ENCODE data around the gene ATG5. TPM values are rescaled to one million over a fixed set of nuclear protein-coding genes. Genes with fewer than 3 reads are reported as not detected.
"Not testable (repeated sequence)": the region's sequence is repeated elsewhere in the genome, so short reads cannot be mapped to it uniquely, and the experiment has no call there.

The ATG5 gene
- total RNA-seq, 1 experiment from 2014 or later: 51.4 TPM

DNA sequence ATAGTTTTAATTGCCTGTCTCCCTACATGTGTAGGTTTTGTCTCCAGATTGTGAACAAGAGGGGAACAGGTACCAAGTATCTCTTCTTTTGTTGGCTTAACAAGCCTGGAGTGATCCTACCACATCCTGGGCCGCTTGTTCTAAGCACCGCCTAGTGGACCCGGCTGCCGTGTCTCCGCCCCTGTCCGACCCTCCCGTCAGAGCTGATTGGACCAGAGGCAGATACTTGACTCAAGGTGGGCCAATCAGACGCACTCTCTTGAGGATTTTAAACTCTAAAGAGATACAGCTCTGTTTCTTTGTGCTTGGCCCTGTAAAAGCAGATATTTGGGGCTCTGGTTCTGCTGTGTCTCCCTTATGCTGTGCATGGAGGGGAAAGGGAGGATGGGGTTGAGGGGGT is 171.2 kb downstream of the ATG5 start:
- Histone ChIP-seq H3K4me1 (ENCODE audit: control insufficient read depth, insufficient read depth, low read length) (no peaks in the 10 kb centered on the region), H3K27ac (ENCODE audit: low read length) (no peak overlapping the region), H3K9me3 (ENCODE audit: control insufficient read depth, insufficient read depth, low read depth, low read length) (no peaks in the 10 kb centered on the region), H3K4me3 (ENCODE audit: low read depth in 2 of 2, low read length in 2 of 2) (no peak overlapping the region), H3K36me3 (ENCODE audit: control insufficient read depth, insufficient read depth, low read length) (no peaks in the 10 kb centered on the region), H3K27me3 (ENCODE audit: control insufficient read depth, insufficient read depth, low read length) (no peaks in the 10 kb centered on the region)
- no TSS peak for BruUV-seq (replicated peaks)
- DNase-seq (ENCODE audit: low read depth, low spot score): no peak
- ChIA-PET POLR2A (interaction anchor here (0.6 kb wide), 1 partner anchor 24 kb away, joined by 5 read pairs; no protein-coding TSS in a partner anchor), CTCF (no interaction called here)
- no peak for TF ChIP-seq TCF7L2 (IDR thresholded peaks at IDR 0.05; ENCODE audit: low read depth, low read length)
- no peak for TF ChIP-seq CTCF (IDR thresholded peaks at IDR 0.05)
- TF ChIP-seq REST (IDR thresholded peaks at IDR 0.05; ENCODE audit: insufficient read depth in 1 of 2, low read depth in 2 of 2, low read length in 1 of 2): no peak
- no peak for TF ChIP-seq SIN3A (IDR thresholded peaks at IDR 0.05; ENCODE audit: borderline replicate concordance, insufficient read depth, low read depth, low read length)
- TF ChIP-seq POLR2AphosphoS5 (IDR thresholded peaks at IDR 0.05; ENCODE audit: low read depth, low read length): no peak
- ATAC-seq: no peak
- intact Hi-C loops (cut with micrococcal nuclease; ENCODE audit: unreplicated experiment): no loop called here
- in situ Hi-C loops (cut with HindIII; ENCODE audit: low pct_unique_long_range_greater_than_20kb, low sequenced_read_pairs): no loop called here

DNA sequence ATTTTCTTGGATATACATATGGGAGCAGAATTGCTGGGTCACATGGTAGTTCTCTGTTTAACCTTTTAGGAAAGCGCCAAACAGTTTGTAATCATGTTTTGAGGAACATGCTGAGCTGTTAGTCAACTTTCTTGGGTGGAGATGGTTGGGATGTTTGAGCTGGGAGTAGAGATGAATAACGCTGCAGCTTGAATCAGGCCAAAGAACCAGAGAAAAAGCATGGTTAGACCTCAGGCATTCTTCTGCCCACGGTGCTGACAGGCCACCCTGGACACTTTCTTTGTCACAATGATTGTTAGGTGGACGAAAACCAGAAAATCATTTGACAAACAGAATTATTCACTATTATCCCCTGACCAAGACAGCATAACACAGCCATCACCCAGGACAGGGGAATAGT is 172.6 kb downstream of the ATG5 start:
- BruUV-seq (replicated peaks): no TSS peak
- ChIA-PET POLR2A (interaction anchor here (0.7 kb wide), 1 partner anchor 235 kb away, joined by 4 read pairs; no protein-coding TSS in a partner anchor), CTCF (no interaction called here)
- H3K36me3 ChIP-seq (ENCODE audit: control insufficient read depth, insufficient read depth, low read length): no peaks in the 10 kb centered on the region
- H3K4me3 ChIP-seq (ENCODE audit: low read depth in 2 of 2, low read length in 2 of 2): no peak overlapping the region
- H3K9me3 ChIP-seq (ENCODE audit: control insufficient read depth, insufficient read depth, low read depth, low read length): no peaks in the 10 kb centered on the region
- peaks cover under 1% of the 10 kb centered on the region; the same call in 1 of the 2 replicates for H3K27me3 ChIP-seq (ENCODE audit: control insufficient read depth, insufficient read depth, low read length)
- DNase-seq (ENCODE audit: low read depth, low spot score) (no peak), ATAC-seq (no peak)
- in situ Hi-C loops (cut with HindIII; ENCODE audit: low pct_unique_long_range_greater_than_20kb, low sequenced_read_pairs) (no loop called here), intact Hi-C loops (cut with micrococcal nuclease; ENCODE audit: unreplicated experiment) (no loop called here)
- H3K4me1 ChIP-seq (ENCODE audit: control insufficient read depth, insufficient read depth, low read length): no peaks in the 10 kb centered on the region
- no peak overlapping the region for H3K27ac ChIP-seq (ENCODE audit: low read length)
- TF ChIP-seq TCF7L2 (IDR thresholded peaks at IDR 0.05; ENCODE audit: low read depth, low read length) (no peak), REST (IDR thresholded peaks at IDR 0.05; ENCODE audit: insufficient read depth in 1 of 2, low read depth in 2 of 2, low read length in 1 of 2) (no peak), SIN3A (IDR thresholded peaks at IDR 0.05; ENCODE audit: borderline replicate concordance, insufficient read depth, low read depth, low read length) (no peak), POLR2AphosphoS5 (IDR thresholded peaks at IDR 0.05; ENCODE audit: low read depth, low read length) (no peak), CTCF (IDR thresholded peaks at IDR 0.05) (no peak)

DNA sequence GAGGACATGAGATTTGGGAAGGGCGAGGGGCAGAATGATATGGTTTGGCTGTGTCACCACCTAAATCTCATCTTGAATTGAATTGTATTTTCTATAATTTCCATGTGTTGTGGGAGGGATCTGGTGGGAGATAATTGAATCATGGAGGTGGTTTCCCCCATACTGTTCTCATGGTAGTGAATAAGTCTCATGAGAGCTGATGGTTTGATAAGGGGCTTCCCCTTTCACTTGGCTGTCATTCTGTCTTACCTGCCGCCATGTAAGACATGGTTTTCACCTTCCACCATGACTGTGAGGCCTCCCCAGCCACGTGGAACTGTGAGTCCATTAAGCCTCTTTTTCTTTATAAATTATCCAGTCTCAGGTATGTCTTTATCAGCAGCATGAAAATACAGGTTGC is 173.1 kb downstream of the ATG5 start:
- in situ Hi-C loops (cut with HindIII; ENCODE audit: low pct_unique_long_range_greater_than_20kb, low sequenced_read_pairs): not testable (repeated sequence)

More for the DNA sequence above, 173.1 kb downstream of the ATG5 start:
- intact Hi-C loops (cut with micrococcal nuclease; ENCODE audit: unreplicated experiment); H3K4me3 ChIP-seq (ENCODE audit: low read depth in 2 of 2, low read length in 2 of 2); H3K9me3 ChIP-seq (ENCODE audit: control insufficient read depth, insufficient read depth, low read depth, low read length); DNase-seq (ENCODE audit: low read depth, low spot score); H3K27me3 ChIP-seq (ENCODE audit: control insufficient read depth, insufficient read depth, low read length); ATAC-seq; H3K36me3 ChIP-seq (ENCODE audit: control insufficient read depth, insufficient read depth, low read length); H3K4me1 ChIP-seq (ENCODE audit: control insufficient read depth, insufficient read depth, low read length); H3K27ac ChIP-seq (ENCODE audit: low read length); BruUV-seq (replicated peaks); CTCF ChIA-PET; POLR2A ChIA-PET: not testable (repeated sequence)

Measured in Panc1 (cell line).